Mesendoderm (in vitro differentiated cells): ENCODE data around the gene PPID.

Experiments
- DNase-seq: peaks from one replicate; pipeline ENCODE4 v3.0.0; 2013
- H2AK5ac ChIP-seq: 2 replicates; pipeline ENCODE4 v1.6.1; 2013; ENCODE audit warnings: low read length, inconsistent platforms
- H2BK120ac ChIP-seq: 2 replicates; pipeline ENCODE4 v1.6.1; 2013; ENCODE audit warnings: low read depth, mild to moderate bottlenecking, low read length, moderate library complexity, mixed read lengths
- H2BK15ac ChIP-seq: replicated peaks from 2 replicates; pipeline ENCODE4 v1.6.1; 2013; ENCODE audit warnings: low read depth, mild to moderate bottlenecking, moderate library complexity
- H2BK5ac ChIP-seq: 2 replicates; pipeline ENCODE4 v1.6.1; 2013; ENCODE audit warnings: low read length, inconsistent platforms
- H3K18ac ChIP-seq: 2 replicates; pipeline ENCODE4 v1.6.1; 2013; ENCODE audit warnings: mild to moderate bottlenecking, low read length, mixed read lengths
- H3K23ac ChIP-seq: one replicate; pipeline ENCODE4 v1.6.1; 2013; ENCODE audit warnings: low read length
- H3K27ac ChIP-seq: 2 replicates; pipeline ENCODE4 v1.5.1; 2013; ENCODE audit warnings: low read depth, mild to moderate bottlenecking, inconsistent platforms, low read length, moderate library complexity
- H3K27me3 ChIP-seq: 2 replicates; pipeline ENCODE4 v1.6.1; 2013; ENCODE audit warnings: low read length, control low read depth, mild to moderate bottlenecking, inconsistent platforms; ENCODE audit not compliant: insufficient read depth, poor library complexity
- H3K36me3 ChIP-seq: 2 replicates; pipeline ENCODE4 v1.6.1; 2013; ENCODE audit warnings: low read length, inconsistent platforms; ENCODE audit not compliant: control insufficient read depth, insufficient read depth
- H3K4ac ChIP-seq: one replicate; pipeline ENCODE4 v1.6.1; 2013; ENCODE audit warnings: low read depth, mild to moderate bottlenecking, low read length, moderate library complexity
- H3K4me1 ChIP-seq: 2 replicates; pipeline ENCODE4 v1.6.1; 2013; ENCODE audit warnings: low read depth, low read length, inconsistent platforms; ENCODE audit not compliant: control insufficient read depth
- H3K4me2 ChIP-seq: 2 replicates; pipeline ENCODE4 v1.6.1; 2013; ENCODE audit warnings: low read length
- H3K4me3 ChIP-seq: 2 replicates; pipeline ENCODE4 v1.5.1; 2013; ENCODE audit warnings: mild to moderate bottlenecking, low read length
- H3K56ac ChIP-seq: one replicate; pipeline ENCODE4 v1.6.1; 2013; ENCODE audit warnings: low read length
- H3K79me1 ChIP-seq: 2 replicates; pipeline ENCODE4 v1.6.1; 2013; ENCODE audit warnings: low read length, inconsistent platforms
- H3K79me2 ChIP-seq: 2 replicates; pipeline ENCODE4 v1.6.1; 2013; ENCODE audit warnings: mild to moderate bottlenecking, low read length; ENCODE audit not compliant: control insufficient read depth, insufficient read depth
- H3K9ac ChIP-seq: 2 replicates; pipeline ENCODE4 v1.6.1; 2013; ENCODE audit warnings: low read length, inconsistent platforms
- H4K5ac ChIP-seq: one replicate; pipeline ENCODE4 v1.6.1; 2013; ENCODE audit warnings: low read length
- H4K8ac ChIP-seq: one replicate; pipeline ENCODE4 v1.6.1; 2013; ENCODE audit warnings: low read depth, mild to moderate bottlenecking, control low read depth, low read length, moderate library complexity
- WGBS: extraction: QIAGEN DNeasy Blood & Tissue Kit; methylation state at CpG from one replicate; pipeline ENCODE4 v1.1.7; 2013; ENCODE audit warnings: low lambda C conversion rate, missing lambda C conversion rate; ENCODE audit not compliant: insufficient coverage; ENCODE audit errors: extremely low coverage; 5-methylcytosine and 5-hydroxymethylcytosine counted together

The PPID gene

DNA sequence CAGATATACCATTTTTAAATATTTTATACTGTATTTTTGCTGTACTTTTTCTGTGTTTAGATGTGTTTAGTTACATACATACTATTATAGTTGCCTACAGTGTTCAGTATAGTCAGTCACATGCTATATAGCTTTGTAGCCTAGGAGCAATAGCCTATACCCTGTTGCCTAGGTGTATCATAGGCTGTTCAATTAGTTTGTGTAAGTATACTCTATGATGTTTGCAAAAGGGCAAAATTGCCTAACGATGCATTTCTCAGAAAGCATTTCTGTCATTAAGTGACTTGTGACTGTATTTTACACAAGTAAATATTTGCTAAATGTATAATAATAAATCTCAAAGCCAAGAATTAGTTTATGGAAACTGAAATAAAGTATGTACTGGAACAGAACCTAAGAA, 41.6 kb downstream of the PPID start:
- Histone ChIP-seq H3K4me1 (no peaks in the 10 kb centered on the region), H2AK5ac (no peak overlapping the region), H3K9ac (no peak overlapping the region), H3K18ac (no peak overlapping the region), H4K5ac (no peak overlapping the region), H3K79me1 (no peaks in the 10 kb centered on the region), H4K8ac (no peak overlapping the region), H2BK15ac (no peak overlapping the region), H2BK120ac (no peak overlapping the region), H3K23ac (no peak overlapping the region), H2BK5ac (no peak overlapping the region), H3K79me2 (no peaks in the 10 kb centered on the region), H3K4ac (no peak overlapping the region), H3K56ac (no peak overlapping the region), H3K4me3 (no peak overlapping the region), H3K4me2 (no peak overlapping the region), H3K27me3 (no peaks in the 10 kb centered on the region), H3K36me3 (no peaks in the 10 kb centered on the region), H3K27ac (no peak overlapping the region)
- WGBS: no CpG with 5 or more reads among the region's 1 CpG
- no peak for DNase-seq

DNA sequence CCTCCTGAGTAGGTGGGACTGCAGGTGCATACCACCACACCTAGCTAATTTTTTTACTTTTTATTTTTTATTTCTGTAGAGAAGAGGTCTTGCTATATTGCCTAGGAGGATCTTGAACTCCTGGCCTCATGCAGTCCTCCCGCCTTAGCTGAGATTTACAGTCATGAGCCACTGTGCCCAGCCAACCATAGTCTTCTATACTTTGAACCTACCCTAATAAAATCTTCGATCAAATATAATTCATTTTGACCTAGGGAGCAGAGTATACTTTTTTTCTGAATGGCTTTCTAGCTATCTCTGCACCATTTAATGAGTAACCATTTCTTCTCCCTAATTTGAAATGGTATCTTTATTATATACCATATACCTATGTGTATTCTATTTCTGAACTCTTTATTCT, 44.4 kb downstream of the PPID start:
- no CpG with 5 or more reads among the region's 2 CpGs for WGBS
- H2BK120ac ChIP-seq: no peak overlapping the region

DNA sequence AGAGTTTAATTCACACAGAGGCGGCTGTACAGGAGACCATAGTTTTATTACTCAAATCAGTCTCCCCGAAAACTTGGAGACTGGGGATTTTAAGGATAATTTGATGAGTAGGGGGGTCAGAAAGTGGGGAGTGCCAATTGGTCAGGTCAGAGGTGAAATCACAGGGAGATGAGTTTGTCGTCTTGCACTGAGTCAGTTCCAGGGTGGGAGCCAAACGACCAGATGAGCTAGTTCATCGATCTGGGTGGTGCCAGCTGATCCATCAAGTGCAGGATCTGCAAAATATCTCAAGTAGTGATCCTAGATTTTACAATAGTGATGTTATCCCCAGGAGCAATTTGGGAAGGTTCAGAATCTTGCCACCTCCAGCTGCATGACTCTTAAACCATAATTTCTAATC, 47.1 kb downstream of the PPID start:
- no peak overlapping the region for H3K4ac ChIP-seq
- H3K4me2 ChIP-seq: no peak overlapping the region
- H2BK120ac ChIP-seq: no peak overlapping the region
- H3K79me2 ChIP-seq: no peaks in the 10 kb centered on the region
- no peak overlapping the region for H3K4me3 ChIP-seq
- H4K8ac ChIP-seq: no peak overlapping the region
- H3K9ac ChIP-seq: no peak overlapping the region
- no peaks in the 10 kb centered on the region for H3K27me3 ChIP-seq
- H3K36me3 ChIP-seq: no peaks in the 10 kb centered on the region
- WGBS: no CpG with 5 or more reads among the region's 5 CpGs
- H3K18ac ChIP-seq: no peak overlapping the region
- H4K5ac ChIP-seq: no peak overlapping the region
- no peaks in the 10 kb centered on the region for H3K79me1 ChIP-seq
- no peak overlapping the region for H3K23ac ChIP-seq
- H3K56ac ChIP-seq: no peak overlapping the region
- H3K27ac ChIP-seq: no peak overlapping the region
- DNase-seq: no peak
- H2AK5ac ChIP-seq: no peak overlapping the region
- H2BK15ac ChIP-seq: no peak overlapping the region
- no peak overlapping the region for H2BK5ac ChIP-seq
- H3K4me1 ChIP-seq: no peaks in the 10 kb centered on the region

More for the DNA sequence above, 44.4 kb downstream of the PPID start:
- H3K18ac ChIP-seq: no peak overlapping the region
- H3K79me2 ChIP-seq: no peaks in the 10 kb centered on the region
- H3K4me1 ChIP-seq: no peaks in the 10 kb centered on the region
- H3K4ac ChIP-seq: no peak overlapping the region
- DNase-seq: no peak
- H3K56ac ChIP-seq: no peak overlapping the region
- no peak overlapping the region for H3K4me3 ChIP-seq
- no peak overlapping the region for H4K8ac ChIP-seq
- no peak overlapping the region for H2AK5ac ChIP-seq
- no peaks in the 10 kb centered on the region for H3K79me1 ChIP-seq
- H4K5ac ChIP-seq: no peak overlapping the region
- H3K27ac ChIP-seq: no peak overlapping the region
- no peak overlapping the region for H2BK15ac ChIP-seq
- no peak overlapping the region for H3K9ac ChIP-seq
- no peaks in the 10 kb centered on the region for H3K36me3 ChIP-seq
- no peak overlapping the region for H2BK5ac ChIP-seq
- H3K23ac ChIP-seq: no peak overlapping the region
- H3K4me2 ChIP-seq: no peak overlapping the region
- H3K27me3 ChIP-seq: no peaks in the 10 kb centered on the region

DNA sequence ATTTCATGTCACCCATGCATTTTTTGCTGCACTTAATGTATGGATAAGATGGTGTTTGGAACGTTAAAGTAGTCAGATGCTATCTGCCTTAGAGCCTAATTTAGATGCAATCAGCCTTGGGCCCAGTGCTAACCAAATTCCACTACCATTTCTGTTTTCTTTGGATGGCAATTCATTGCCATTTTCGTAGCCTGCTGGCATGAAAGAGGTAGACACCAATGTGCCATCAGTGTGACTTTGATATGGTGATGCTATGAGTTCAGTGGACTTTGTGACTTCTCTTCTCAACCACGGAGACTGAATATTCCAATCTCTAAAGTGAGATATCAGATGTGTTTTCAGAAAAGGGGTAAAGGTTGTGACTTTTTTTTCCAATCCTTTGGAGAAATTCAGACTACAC, 49.6 kb downstream of the PPID start:
- Histone ChIP-seq H3K4me1 (no peaks in the 10 kb centered on the region), H2BK5ac (no peak overlapping the region), H3K27me3 (no peaks in the 10 kb centered on the region), H3K79me1 (peaks cover 3% of the 10 kb centered on the region), H2BK15ac (no peak overlapping the region), H4K8ac (no peak overlapping the region), H3K79me2 (peaks cover 7% of the 10 kb centered on the region), H2BK120ac (no peak overlapping the region), H3K4me2 (no peak overlapping the region), H2AK5ac (no peak overlapping the region), H3K36me3 (no peaks in the 10 kb centered on the region), H3K9ac (no peak overlapping the region), H3K27ac (no peak overlapping the region), H3K4me3 (no peak overlapping the region), H3K4ac (no peak overlapping the region), H3K56ac (no peak overlapping the region), H3K18ac (no peak overlapping the region), H3K23ac (no peak overlapping the region), H4K5ac (no peak overlapping the region)
- no peak for DNase-seq
- WGBS: no CpG with 5 or more reads among the region's 3 CpGs

DNA sequence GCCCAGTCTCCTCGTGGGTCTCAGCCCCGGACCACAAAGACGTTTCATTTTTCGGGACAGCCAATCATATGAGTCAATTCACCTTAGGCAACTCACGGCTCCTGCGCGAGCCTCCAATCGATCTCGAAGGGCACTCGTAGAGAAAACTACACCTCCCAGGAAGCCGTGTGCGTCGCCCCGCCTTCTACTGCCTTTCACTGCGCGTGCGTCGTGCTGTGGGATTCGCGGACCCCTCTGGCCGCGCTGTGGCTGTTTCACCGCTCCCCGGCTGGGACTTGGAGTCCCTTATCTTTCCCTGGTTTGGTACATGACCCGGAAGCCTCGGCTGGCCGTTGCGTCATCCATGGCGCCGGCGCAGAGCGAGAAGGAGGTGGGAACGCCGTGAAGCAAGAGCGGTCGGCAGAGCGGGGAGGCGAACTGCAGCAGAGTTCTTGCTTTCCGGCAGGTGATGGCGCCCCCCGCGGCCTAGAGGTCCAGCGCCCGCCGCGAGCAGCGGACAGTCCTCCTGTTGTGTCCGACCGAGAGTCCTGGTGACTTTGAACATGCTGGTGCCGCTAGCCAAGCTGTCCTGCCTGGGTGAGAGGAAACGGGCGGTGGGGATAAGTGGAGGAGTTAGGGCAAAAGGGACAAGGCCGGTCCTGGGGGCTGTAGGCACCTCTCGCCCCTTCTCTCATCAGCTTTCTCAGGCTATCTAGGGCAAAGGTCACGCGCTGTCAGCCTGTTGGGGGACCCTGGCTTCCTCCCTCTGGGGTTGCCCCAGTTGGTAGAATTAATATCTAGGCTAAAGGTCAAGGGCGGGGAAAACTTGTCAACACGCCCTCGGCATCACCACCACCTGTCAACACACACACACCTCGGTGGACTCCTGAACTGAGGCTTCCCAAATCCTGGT, 51.0 kb downstream of the PPID start, which contains the start of gene ETFDH:
ETFDH (plus strand) TSS at position 382 of the 892 bp plus-strand sequence; CDS start at position 543, 161 bp downstream.
- H3K56ac ChIP-seq: peak within 1 kb of the TSS; percentile 93

DNA sequence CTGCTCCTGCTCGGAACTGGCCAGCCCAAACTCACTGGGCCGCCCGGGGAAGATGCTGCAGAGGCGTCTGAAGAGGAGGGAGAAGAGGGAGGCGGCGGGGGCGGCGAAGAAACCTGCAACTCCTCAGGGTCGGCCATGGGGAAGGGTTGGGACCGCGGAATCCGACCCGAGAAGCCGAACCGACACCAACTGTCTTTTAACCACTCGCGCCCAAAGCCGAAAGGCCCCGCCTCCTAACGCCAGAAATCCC, 51.6 kb downstream of the PPID start, which contains the start of gene C4orf46:
C4orf46 (minus strand) TSS at position 223 of the 250 bp plus-strand sequence; CDS start at position 137, 86 bp downstream.
- WGBS: no CpG with 5 or more reads among the region's 20 CpGs
- Histone ChIP-seq H3K56ac (peak within 1 kb of the TSS; percentile 93), H3K9ac (peak within 1 kb of the TSS; percentile 85), H3K27me3 (no peaks in the 10 kb centered on the region), H3K27ac (peak within 1 kb of the TSS; percentile 85), H3K18ac (no peak within 1 kb of the TSS), H3K4ac (no peak within 1 kb of the TSS), H4K5ac (no peak within 1 kb of the TSS), H3K4me3 (peak within 1 kb of the TSS; percentile 68), H2BK15ac (no peak within 1 kb of the TSS), H3K79me2 (peaks cover 7% of the 10 kb centered on the region), H2AK5ac (no peak within 1 kb of the TSS), H3K23ac (no peak within 1 kb of the TSS), H3K36me3 (no peaks in the 10 kb centered on the region), H3K4me1 (no peaks in the 10 kb centered on the region), H2BK5ac (peak within 1 kb of the TSS; percentile 9), H3K4me2 (peak within 1 kb of the TSS; percentile 79), H2BK120ac (peak within 1 kb of the TSS; percentile 29), H3K79me1 (peaks cover 3% of the 10 kb centered on the region), H4K8ac (no peak within 1 kb of the TSS)
- no peak for DNase-seq

More for the DNA sequence above, 51.0 kb downstream of the PPID start, which contains the start of gene ETFDH:
- Histone ChIP-seq H3K79me1 (peaks cover 3% of the 10 kb centered on the region), H3K23ac (no peak within 1 kb of the TSS), H3K18ac (no peak within 1 kb of the TSS), H3K4me1 (no peaks in the 10 kb centered on the region), H3K4me3 (peak within 1 kb of the TSS; percentile 68), H4K8ac (no peak within 1 kb of the TSS), H2BK15ac (no peak within 1 kb of the TSS), H3K4me2 (peak within 1 kb of the TSS; percentile 79), H3K4ac (no peak within 1 kb of the TSS), H3K79me2 (peaks cover 7% of the 10 kb centered on the region), H2BK5ac (peak within 1 kb of the TSS; percentile 9), H2AK5ac (no peak within 1 kb of the TSS), H3K27ac (peak within 1 kb of the TSS; percentile 85), H2BK120ac (peak within 1 kb of the TSS; percentile 29), H4K5ac (no peak within 1 kb of the TSS), H3K36me3 (no peaks in the 10 kb centered on the region), H3K27me3 (no peaks in the 10 kb centered on the region), H3K9ac (peak within 1 kb of the TSS; percentile 85)
- no CpG with 5 or more reads among the region's 60 CpGs for WGBS
- peak; percentile 100 for DNase-seq
